Hematopoietic multipotent progenitor cell treated with erythropoietin and hydrocortisone succinate and interleukin-3 and kit ligand, for 8 days (in vitro differentiated cells): ENCODE data around the gene GNAT2.
"Not testable (repeated sequence)": the region's sequence is repeated elsewhere in the genome, so short reads cannot be mapped to it uniquely, and the experiment has no call there.

Experiments
- DNase-seq: peaks from one replicate; pipeline ENCODE4 v3.0.0-alpha.2; 2015

The GNAT2 gene

DNA sequence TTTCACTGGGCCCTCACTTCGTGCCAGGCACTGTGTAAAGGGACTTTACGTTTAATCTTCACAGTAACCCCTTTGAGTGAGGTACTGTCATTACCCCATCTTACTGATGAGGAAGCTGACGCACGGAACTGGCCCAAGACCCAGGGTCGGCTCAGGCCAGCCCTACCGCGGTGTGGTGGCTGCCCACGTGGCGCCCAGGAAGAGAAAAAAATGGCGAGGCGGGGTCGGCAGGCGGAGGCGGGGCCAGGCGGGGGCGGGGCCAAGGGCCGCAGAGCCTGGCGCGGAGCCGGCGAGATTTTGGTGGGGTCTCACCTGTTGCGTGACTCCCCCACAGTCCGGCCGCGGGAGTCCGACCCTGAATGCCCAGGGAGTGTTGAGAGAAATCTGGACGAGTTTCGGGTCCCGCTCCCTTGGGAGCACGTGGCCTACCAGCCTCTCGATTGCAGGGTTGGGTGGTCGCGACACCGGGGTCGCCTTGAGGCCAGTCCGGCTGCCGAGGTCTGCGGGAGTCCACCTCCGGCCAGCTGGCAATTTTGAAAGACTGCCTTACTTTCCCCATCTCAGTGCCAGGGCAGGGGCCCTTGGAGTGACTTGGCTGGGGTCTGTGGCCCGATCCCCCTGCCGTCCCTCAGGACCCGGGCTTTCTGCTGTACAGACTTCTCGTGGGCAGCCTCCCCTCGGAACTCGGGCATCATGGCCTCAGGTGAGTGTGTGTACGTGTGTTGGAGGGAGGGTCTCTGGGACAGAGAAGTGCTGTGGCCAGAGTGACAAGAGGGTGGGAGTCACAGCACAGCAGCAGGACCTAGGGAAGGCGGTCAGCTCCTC is at the start of gene GNAT2, which contains the start of gene AMPD2:
TSS of gene GNAT2 (minus strand) at position 41 of the 825 bp plus-strand sequence. CDS start 6,746 bp downstream, outside the sequence.
TSS of gene AMPD2 (plus strand) at position 262 of the 825 bp plus-strand sequence. CDS start 1,339 bp downstream, outside the sequence.
- DNase-seq, result peak; percentile 76

DNA sequence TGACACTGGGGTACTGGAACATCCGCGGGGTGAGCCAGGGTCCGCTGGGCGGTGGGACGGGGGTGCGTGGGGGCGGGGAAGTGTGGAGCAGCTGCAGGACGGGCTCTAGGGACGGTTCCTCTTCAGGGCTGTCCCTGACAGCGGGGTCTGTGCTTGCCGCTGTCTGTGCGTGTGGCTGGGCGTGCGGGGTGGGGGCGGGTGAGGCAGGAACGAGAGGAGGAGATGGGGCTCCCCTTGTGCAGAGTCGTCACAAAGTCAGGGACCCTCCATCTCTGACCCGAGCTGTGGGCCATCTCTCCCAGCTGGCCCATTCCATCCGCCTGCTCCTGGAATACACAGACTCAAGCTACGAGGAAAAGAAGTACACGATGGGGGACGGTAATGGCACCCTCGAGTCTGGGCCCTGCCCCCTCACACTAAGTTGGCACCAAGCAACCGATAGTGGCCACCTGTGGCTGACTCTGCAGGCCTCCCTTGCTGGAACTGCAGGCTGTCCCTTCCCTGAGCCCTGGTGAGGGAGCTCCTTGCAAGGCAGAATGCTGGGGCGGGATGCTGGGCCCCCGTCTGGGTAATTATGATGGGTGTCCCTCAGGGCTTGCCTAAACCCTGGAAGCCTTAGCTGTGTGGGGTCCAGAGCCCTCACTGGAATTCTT is 48.8 kb upstream of the GNAT2 start:
- no peak for DNase-seq

DNA sequence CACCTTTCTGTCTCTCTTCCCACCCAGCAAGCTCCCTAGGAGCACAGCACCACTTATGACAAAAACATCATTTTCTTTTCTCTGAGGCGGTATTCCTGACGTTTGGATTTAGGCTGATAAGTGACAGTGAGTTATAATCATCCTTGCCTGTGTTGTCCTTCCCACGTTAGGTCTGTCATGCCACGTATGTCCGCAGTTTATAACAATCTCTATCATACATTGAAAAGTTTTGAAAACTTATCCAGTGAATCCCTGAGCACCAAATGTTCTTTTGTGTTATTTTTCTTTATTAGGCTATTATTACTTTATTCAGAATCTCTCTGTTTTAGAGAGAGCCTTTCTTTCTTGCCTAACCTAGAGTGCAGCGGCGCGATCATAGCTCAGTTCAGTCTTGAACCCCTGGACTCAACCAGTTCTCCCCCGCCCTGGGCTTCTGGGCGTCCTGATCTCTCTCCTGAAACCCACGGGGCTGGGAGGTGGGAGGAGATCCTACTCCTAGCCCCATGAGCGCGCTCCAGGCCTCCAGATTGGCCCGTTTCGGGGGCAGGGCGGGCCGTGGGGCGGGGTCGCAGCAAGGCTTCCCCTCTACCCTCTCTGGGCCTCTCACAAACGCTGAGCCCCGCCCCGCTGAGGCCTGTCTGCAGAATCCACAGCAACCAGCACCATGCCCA is 48.2 kb upstream of the GNAT2 start, which contains the start of gene GSTM2:
TSS of gene GSTM2 (plus strand) at position 606 of the 671 bp plus-strand sequence. CDS start at position 665, 59 bp downstream.
- DNase-seq, result peak; percentile 90

DNA sequence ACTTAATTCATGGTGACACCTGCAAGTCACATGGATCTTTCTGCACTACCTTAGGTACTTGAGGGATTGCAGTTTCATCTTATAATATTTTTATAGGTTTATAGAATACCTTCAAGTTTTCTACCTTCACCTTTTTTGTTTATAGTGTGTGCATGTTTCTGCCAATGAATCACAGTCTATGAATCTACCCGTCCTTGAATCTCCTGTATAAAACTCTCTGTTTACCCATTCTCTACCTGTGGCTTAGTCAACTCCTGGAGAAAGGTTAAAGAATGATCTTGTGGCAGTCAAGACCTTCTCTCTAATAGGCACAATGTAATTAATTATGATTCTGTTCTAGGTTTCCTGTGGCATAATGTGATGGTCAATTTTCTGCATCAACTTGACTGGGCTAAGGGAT is 45.3 kb upstream of the GNAT2 start:
- DNase-seq, result no peak

DNA sequence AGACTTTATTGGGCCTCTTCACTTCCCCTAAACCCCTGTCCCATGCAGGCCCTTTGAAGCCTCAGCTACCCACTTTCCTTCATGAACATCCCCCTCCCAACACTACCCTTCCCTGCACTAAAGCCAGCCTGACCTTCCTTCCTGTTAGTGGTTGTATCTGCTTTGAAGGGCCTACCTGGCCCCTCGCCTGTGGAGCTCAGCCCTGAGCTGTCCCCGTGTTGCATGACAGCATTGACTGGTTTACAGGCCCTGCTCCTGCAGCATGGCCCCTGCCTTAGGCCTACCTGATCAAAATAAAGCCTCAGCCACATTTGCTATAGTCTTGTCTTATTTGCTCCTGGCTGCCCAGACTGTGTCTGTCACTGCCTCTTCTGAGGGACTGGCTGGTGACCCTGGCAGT is 42.0 kb upstream of the GNAT2 start:
- DNase-seq, result no peak

DNA sequence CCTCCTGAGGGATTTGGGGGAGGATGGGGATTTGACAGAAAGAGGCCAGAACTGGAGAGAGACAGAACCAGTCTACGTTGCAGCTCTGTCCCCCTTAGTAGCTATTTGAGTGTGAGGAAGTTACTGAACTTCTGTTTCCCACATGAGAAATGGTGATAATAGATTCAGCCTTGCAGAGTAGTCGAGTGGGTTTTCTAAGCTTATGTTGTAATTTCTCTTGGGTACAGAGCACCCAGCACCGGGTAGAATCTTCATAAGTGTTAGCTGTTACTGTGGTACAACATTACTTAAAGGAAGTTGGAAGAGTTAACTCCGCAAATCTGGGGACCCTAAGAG is 41.2 kb upstream of the GNAT2 start:
- DNase-seq, result not testable (repeated sequence)

DNA sequence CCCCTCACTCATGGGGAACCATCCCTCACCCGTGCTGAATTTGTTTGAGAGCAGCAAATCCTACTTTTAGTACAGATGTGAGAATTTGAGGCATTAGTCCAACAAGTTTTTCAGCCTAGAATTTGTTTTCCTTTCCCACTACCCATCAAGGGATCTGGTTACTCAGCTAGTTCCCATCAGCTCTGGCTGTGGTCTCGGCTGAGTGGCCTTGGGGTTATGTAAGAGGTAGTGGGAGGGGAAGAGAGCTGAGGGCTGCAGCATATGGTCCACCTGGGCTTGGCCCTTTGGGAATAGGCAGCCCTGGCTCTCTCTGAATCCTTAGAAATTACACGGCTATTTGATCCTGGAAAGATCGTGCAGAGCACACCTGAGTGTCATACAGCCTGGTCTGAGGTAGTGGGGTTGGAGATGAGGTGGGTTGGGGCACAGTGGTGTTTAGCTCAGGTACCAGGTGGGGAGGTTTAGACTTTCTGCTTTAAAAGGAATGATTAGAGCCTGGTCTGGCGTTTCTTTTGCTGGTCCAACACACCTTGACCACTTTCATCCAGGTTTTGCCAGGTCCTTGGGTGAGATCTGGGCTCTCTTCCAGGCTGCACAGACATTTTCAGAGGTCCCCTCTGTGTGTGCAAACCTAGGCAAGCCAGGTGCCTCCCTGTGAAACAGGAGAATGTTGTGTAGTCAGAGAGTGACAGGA is 40.7 kb upstream of the GNAT2 start:
- DNase-seq, result no peak

DNA sequence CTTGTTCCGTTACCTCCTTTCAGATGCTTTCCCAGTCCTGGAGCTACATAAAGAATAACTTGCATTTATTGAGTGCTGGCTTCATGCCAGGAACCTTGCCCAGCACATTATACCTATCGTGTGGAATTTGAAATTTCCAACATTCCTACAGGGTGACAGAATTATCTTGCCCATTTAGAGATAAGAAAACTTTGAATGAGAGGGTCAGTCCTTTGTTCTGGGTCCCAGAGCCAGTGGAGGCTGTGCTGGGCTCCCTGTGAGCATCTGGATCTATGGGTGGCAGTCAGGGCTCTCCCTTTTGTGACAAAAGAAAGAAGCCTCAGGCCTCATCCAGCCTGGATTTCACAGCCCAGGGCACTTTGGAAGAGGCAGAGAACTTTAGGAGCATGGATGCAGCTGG is 39.7 kb upstream of the GNAT2 start:
- no peak for DNase-seq

DNA sequence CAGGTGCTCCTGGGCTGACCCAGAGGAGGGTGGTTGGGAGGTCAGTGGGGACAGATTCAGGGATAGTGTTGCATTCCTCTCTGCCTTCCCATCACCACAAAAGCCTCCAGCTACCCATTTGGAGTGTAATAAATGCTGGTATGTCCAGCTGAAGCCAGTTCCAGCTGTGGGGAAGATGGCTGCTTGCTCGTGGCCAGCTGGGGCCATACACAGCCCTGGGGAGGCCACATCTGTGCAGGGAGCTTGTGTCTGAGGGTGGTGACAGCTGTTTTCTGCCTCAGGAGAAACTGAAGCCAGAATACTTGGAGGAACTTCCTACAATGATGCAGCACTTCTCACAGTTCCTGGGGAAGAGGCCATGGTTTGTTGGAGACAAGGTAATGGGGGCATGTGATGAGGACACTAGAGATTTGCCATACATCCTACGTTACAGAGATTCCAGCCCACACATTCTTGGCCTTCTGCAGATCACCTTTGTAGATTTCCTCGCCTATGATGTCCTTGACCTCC is 39.2 kb upstream of the GNAT2 start:
- no peak for DNase-seq

DNA sequence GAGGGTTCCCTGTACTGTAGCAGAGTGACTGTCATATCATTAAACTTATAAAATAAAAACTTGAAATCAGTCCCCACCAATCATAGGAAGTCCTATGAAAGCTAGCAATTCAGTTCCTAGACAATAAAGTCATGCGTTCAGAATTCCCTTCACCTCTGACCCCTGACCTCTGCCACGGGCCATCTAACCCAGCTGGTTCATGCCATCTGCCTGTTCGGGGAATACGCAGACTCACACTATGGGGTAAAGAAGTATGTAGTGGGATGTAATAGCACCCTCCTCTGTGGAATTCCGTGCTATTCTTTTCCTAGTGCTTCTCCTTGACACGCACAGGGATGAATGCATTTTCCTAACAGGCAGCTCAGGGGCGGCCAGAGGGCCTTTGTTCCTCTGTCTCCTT is 38.6 kb upstream of the GNAT2 start:
- no peak for DNase-seq

DNA sequence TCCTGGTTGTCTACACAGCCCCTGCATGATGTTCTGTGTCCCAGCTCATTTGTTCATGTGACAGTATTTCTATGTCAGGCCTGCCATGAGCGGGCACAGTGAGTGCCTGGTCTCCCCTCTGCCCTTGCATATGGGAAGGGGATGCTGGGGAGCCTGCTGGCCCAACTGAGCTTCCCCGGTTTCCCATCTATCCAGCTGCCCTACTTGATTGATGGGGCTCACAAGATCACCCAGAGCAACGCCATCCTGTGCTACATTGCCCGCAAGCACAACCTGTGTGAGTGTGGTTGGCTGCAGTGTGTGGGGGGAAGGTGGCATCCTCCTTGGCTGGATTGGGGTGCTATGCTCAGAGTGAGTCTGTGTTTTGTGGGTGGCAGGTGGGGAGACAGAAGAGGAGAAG is 38.0 kb upstream of the GNAT2 start:
- no peak for DNase-seq

DNA sequence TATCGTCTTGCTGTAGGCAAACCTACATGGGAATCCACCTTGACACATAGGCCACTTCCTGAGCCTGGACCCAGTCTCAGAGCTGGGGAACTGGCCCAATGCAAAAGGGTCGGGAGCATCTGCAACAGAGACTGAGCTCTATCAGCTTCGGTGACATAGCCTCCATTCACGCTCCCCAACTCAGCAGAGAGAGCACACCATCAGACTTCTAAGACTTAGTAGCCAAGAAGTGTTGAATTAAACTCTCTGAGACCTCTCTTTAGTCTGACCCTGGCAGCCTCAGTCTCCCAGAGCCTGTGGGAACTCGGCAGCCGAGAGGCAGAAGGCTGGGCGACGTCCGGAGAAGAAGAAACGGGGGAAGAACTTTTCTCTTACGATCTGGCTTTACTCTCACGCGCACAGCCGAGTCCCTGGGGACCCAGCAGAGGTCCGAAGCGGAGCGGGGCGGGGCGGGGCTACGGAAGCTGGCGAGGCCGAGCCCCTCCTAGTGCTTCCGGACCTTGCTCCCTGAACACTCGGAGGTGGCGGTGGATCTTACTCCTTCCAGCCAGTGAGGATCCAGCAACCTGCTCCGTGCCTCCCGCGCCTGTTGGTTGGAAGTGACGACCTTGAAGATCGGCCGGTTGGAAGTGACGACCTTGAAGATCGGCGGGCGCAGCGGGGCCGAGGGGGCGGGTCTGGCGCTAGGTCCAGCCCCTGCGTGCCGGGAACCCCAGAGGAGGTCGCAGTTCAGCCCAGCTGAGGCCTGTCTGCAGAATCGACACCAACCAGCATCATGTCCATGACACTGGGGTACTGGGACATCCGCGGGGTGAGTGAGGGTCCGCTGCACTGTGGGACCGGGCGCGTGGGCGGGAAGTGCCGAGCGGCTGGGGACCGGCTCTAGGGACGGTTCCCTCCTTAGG is 36.5 kb upstream of the GNAT2 start, which contains the start of gene GSTM4:
TSS of gene GSTM4 (plus strand) at position 485 of the 905 bp plus-strand sequence. CDS start at position 776, 291 bp downstream.
- peak; percentile 72 for DNase-seq

DNA sequence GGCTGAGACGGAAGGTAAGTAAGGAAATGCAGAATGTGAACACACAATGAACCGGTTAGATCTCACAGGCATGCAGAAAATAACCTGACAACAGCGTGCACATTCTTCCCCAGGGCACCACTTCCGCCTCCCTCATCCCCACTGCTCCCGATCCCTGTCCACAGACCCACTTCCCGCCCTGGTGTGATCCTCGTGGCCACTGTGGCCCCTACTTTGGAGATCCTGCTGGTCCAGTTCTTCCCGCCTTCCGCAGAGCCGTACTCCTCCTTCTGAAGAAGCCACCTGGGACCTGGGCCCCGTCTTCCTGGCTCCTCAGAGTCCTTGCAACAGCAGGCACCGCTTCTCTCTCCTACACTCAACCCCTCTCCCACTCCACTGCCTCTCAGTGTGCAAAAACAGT is 35.1 kb upstream of the GNAT2 start:
- DNase-seq, result no peak

DNA sequence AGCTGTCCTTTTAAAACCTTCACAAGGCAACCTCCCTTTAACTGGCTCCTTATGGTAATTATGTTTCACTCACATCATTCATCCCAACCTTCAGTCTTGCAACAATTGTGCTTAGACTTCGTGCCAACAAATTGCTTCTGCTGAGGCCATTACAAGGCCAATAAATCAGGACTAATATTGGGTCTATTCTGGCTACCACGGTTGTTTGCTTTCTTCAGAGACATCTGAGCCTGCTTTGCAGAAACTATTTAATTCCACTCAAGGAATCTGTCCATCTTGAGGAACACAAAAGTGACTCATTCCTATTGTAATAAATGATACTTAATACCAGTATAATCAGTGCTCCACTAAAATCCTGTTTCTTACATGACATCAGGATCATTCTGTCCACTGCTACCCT is 33.9 kb upstream of the GNAT2 start:
- no peak for DNase-seq

DNA sequence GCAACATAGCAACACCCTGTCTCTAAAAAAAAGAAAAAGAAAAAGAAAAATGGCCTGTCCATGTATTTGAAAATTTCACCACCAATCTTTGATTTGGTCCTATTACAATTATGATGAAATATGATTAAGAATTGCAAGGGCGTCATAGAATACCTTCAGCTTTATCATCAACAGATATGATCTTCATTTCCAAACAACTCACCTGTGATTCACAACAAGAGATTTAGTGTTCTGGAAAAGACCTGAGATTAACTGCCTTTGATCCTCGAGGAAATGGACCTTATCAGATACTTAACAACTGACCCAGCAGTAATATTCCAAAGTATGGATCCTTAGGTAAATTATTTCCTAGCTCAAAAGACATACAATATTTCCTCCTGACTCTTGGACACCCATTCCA is 33.0 kb upstream of the GNAT2 start:
- DNase-seq, result no peak

DNA sequence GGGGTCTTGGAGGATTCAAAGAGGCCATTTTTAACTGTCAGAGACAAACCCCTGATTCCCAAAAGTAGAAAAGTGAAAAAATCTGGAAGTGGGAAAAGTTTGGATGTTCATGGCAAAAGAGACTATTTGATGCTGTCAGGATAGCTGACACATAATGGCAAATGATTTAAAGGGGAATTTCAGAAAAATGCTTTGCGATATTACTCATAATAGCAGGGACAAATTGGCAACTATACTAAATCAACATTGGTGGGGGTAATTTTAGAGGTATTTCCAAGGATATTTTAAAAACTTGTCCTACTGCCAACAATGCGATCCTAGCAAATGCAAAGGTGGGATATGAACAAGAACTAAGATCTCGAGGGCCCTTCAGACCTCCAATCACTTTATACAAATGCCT is 31.2 kb upstream of the GNAT2 start:
- no peak for DNase-seq

DNA sequence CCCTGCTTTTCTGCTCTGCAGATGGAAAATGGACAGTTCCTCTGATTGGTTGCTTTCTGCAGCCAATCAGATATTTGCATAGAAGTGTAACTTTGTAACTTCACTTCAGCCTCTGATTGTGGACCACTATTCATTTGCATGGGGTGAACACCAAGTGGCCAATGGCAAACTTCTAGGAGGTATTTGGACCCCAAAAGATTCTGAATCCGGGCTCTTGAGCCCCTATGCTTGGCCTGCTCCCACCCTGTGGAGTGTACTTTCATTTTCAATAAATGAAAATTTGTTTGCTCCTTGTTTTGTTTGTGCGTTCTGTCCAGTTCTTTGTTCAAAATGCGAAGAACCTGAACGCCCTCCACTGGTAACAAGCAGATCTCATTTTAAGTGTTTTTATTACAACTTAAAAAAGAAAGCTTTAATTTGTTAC is 30.1 kb upstream of the GNAT2 start:
- DNase-seq, result peak; percentile 60

DNA sequence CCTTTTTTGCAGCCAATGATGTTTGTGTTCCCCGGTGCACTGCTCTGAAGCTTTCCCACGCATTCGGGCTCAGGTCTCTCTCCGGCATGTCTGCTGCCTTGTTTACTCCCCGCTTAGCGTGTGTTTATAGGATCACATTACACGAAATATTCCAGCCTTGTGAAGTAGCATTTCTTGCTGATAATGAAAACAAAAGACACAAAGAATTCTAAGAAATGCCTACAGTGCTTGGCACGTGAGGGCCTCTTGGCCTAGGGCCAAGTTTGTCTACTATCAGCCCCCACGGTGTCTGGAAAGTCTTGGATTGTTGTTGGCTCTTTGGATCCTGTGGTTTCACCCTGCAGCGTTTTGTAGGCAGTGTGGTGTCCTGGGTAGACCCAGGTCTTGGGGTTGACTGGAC is 25.3 kb upstream of the GNAT2 start:
- peak; percentile 89 for DNase-seq

DNA sequence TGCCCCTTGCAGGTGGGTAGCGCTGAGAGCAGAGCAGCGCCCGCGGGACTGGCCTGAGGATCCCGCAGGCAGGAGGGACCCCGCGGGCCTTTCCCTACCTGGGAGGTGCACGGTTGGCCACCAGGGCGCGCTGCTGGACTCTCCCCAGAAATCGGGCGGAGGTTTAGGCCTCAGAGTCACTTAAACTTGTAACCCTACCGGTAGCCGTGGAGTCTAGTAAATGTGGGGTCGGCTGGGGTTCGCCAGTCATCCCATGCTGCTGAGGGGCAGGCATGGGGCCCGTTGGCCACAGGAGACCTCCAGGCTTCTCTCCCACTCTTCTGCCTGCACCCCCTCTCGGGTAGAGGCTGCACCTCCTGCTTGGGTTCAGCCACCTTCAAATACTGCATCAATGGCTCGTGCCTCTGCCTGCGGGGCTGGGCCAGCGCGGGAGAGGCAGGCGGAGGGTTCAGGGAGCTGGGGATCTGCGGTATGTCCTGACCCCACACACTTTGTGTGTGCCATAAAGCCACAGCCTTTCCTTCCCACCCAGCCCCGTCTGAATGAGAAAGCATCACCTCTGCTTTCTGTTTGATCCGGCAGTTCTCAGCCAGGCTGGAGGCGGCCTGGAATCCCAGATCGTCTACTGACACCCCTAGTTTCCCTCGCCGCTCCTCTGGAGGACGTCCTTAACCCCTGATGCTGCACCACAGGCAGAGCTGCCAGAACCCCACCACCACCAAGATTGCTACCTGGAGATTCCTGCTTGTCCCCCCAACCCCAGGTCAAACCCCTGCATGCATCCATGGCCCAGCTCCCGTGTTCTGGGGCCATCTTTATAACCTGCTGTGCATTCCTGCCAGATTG is 24.2 kb upstream of the GNAT2 start:
- DNase-seq, result peak; percentile 84

DNA sequence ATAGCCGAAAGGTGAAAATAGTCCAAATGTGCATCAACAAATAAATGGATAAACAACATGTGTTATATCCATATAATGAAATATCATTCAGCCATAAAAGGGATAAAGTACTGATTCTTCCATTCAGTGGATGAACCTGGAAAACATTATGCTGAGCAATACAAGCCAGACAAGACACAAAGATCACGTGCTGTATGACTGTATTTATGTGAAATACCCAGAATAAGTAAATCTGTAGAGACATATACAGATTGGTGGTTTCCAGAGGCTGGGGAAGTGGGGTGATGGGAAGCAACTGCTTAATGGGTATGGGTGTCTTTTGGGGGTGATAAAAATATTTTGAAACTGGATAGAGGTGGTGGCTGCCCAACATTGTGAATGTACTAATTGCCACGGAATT is 23.2 kb upstream of the GNAT2 start:
- no peak for DNase-seq

DNA sequence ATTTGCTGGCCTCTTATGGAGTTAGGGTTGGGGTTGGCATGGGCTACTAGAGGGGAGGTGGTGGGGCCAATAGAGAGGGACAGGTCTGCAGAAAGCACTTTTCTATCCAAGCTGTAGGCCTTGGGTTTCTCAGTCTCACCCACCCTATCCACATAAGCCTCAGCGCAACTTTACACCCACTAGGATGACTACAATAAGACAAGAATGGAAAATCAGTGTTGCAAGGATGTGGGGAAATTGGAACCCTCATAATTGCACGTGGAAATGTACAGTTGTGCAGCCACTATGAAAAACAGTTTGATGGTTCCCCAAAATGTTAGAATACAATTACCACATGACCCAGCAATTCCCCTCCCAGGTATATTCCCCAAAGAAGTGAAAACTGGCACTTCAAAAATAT is 22.4 kb upstream of the GNAT2 start:
- no peak for DNase-seq
